ENCODE data around the gene KCTD5.

Gene KCTD5

GRCh38 chr16:2738615-2739014, 56.3 kb downstream of the KCTD5 start:
- H3K4me3 ChIP-seq (ENCODE audit: low read length) = no peak overlapping the region
- no peaks in the 10 kb centered on the region for H3K27me3 ChIP-seq (ENCODE audit: insufficient read depth, low read length)
- no peaks in the 10 kb centered on the region for H3K36me3 ChIP-seq (ENCODE audit: insufficient read depth, low read length)
- H3K9me3 ChIP-seq (ENCODE audit: insufficient read depth, low read depth, low read length) = no peaks in the 10 kb centered on the region
- WGBS = 83% methylated on average over 5 of the region's 5 CpGs
- no peaks in the 10 kb centered on the region for H3K4me1 ChIP-seq (ENCODE audit: insufficient read depth, low read length)
- no peak overlapping the region for H3K9ac ChIP-seq (ENCODE audit: low read depth, low read length)
- no peak overlapping the region for H3K27ac ChIP-seq (ENCODE audit: low read depth, low read length)

DNA sequence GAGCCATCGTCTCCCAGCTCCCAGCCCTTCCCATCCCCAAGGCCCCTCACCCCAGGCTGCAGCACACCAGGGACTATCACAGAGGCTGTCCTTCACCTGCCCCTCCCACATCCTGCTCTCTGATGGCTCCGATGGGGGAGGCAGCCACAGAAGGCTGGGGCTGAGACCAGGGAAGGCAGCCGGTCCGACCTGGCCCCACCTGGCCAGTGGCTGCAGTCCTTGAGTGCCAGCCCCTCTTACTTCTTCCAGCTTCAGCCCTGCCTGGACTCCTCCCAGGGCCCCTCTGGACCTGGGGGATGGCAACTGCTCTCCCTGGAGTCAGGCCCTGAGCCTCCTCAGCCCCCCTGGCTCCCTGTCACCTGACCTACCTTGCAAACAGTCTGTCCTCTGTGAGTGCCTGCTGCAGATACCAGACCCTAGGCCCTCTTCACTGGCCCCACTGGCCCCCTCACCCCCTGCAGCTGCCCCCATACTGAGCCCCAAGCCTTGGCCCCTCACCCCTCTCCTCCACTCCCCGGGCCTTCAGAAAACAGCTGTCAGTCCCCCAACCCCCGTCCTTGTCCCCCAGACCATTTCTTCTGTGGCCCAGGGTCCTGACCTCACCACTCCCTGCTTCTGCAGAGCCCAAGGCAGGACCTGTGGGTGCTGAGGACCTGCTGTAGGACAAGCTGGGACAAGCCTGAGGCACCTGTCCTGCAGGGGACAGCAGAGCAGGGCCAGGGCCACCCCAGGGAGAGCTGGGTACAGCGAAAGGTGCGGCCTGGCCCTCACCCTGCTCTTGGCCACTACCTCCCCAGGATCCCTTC, 57.5 kb downstream of the KCTD5 start:
- Histone ChIP-seq H3K9ac (ENCODE audit: low read depth, low read length) (no peak overlapping the region), H3K36me3 (ENCODE audit: insufficient read depth, low read length) (no peaks in the 10 kb centered on the region)

DNA sequence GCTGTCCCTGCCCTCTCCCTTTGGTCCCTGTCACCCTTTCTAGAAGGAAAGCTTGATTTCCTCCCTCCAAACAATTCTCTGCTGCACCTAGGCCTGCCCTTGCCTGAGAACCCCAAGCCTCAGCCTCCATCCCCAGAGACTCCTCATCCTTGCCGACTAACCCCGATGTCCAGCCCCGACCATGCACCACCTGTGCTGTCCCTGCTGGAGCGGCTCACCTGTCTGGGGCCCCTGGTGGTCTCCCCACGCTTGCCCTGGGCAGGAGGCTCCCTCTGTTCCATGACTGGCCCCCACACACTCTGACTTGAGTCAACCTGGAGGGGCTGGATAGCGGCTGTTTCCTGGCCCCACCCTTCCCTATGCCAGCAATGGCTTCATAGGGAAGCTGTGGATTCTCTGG, 58.2 kb downstream of the KCTD5 start:
- no peak overlapping the region for H3K27ac ChIP-seq (ENCODE audit: low read depth, low read length)
- no peaks in the 10 kb centered on the region for H3K36me3 ChIP-seq (ENCODE audit: insufficient read depth, low read length)
- WGBS = 87% methylated on average over 6 of the region's 6 CpGs
- H3K27me3 ChIP-seq (ENCODE audit: insufficient read depth, low read length) = no peaks in the 10 kb centered on the region
- no peak overlapping the region for H3K9ac ChIP-seq (ENCODE audit: low read depth, low read length)
- no peak overlapping the region for H3K4me3 ChIP-seq (ENCODE audit: low read length)
- H3K9me3 ChIP-seq (ENCODE audit: insufficient read depth, low read depth, low read length) = no peaks in the 10 kb centered on the region
- H3K4me1 ChIP-seq (ENCODE audit: insufficient read depth, low read length) = no peaks in the 10 kb centered on the region

More for the DNA sequence above, 57.5 kb downstream of the KCTD5 start:
- Histone ChIP-seq H3K27ac (ENCODE audit: low read depth, low read length) (no peak overlapping the region), H3K4me3 (ENCODE audit: low read length) (no peak overlapping the region), H3K9me3 (ENCODE audit: insufficient read depth, low read depth, low read length) (no peaks in the 10 kb centered on the region), H3K27me3 (ENCODE audit: insufficient read depth, low read length) (no peaks in the 10 kb centered on the region), H3K4me1 (ENCODE audit: insufficient read depth, low read length) (no peaks in the 10 kb centered on the region)
- 83% methylated on average over 8 of the region's 8 CpGs for WGBS

- Histone ChIP-seq H3K4me3 (ENCODE audit: low read length) (no peak overlapping the region), H3K4me1 (ENCODE audit: insufficient read depth, low read length) (no peaks in the 10 kb centered on the region), H3K9me3 (ENCODE audit: insufficient read depth, low read depth, low read length) (no peaks in the 10 kb centered on the region), H3K9ac (ENCODE audit: low read depth, low read length) (no peak overlapping the region), H3K27ac (ENCODE audit: low read depth, low read length) (no peak overlapping the region), H3K36me3 (ENCODE audit: insufficient read depth, low read length) (no peaks in the 10 kb centered on the region), H3K27me3 (ENCODE audit: insufficient read depth, low read length) (no peaks in the 10 kb centered on the region)
- 92% methylated on average over 4 of the region's 4 CpGs for WGBS
Observed at GRCh38 chr16:2741168-2741567, 58.8 kb downstream of the KCTD5 start.

DNA sequence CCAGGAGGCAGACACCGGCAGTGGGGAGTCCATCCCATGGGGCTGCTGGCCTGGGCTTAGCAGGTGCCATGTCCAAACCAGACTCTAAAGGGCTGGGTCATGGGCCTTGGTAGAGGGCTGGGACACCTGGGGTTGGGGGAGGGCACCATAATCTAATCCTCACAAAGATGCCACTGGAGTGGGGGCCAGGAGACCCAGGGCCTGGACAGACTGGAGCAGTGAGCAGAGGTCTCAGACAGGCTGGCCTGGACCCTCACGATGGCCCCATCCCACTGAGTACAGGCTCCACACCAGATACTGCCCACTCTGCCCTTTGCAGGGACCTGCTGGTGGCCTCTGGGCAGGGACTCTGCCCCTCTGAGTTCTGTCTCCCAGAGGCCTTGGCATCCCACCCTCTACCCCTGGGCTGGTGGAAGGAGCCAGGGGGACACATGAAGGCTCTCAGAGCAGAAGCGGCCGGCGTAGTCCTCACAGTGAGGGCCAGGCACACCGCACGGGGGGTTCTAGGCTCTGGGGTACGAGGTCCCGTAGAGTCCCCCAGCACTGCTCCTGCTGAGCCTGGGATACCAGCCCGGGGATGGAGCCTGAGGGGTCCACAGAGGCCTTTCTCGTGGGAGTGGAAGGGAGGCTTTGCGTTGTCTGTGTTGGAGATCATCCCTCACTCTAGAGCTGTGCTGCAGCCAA, 60.1 kb downstream of the KCTD5 start:
- Histone ChIP-seq H3K9me3 (ENCODE audit: insufficient read depth, low read depth, low read length) (no peaks in the 10 kb centered on the region), H3K9ac (ENCODE audit: low read depth, low read length) (no peak overlapping the region), H3K27ac (ENCODE audit: low read depth, low read length) (no peak overlapping the region), H3K4me1 (ENCODE audit: insufficient read depth, low read length) (no peaks in the 10 kb centered on the region), H3K4me3 (ENCODE audit: low read length) (no peak overlapping the region), H3K27me3 (ENCODE audit: insufficient read depth, low read length) (no peaks in the 10 kb centered on the region), H3K36me3 (ENCODE audit: insufficient read depth, low read length) (no peaks in the 10 kb centered on the region)
- 93% methylated on average over 12 of the region's 12 CpGs for WGBS

GRCh38 chr16:2743007-2743810, 60.9 kb downstream of the KCTD5 start:
- no peaks in the 10 kb centered on the region for H3K9me3 ChIP-seq (ENCODE audit: insufficient read depth, low read depth, low read length)
- 91% methylated on average over 19 of the region's 19 CpGs for WGBS
- H3K9ac ChIP-seq (ENCODE audit: low read depth, low read length) = no peak overlapping the region
- no peak overlapping the region for H3K27ac ChIP-seq (ENCODE audit: low read depth, low read length)
- H3K4me3 ChIP-seq (ENCODE audit: low read length) = no peak overlapping the region
- H3K36me3 ChIP-seq (ENCODE audit: insufficient read depth, low read length) = no peaks in the 10 kb centered on the region
- H3K27me3 ChIP-seq (ENCODE audit: insufficient read depth, low read length) = no peaks in the 10 kb centered on the region
- H3K4me1 ChIP-seq (ENCODE audit: insufficient read depth, low read length) = no peaks in the 10 kb centered on the region

DNA sequence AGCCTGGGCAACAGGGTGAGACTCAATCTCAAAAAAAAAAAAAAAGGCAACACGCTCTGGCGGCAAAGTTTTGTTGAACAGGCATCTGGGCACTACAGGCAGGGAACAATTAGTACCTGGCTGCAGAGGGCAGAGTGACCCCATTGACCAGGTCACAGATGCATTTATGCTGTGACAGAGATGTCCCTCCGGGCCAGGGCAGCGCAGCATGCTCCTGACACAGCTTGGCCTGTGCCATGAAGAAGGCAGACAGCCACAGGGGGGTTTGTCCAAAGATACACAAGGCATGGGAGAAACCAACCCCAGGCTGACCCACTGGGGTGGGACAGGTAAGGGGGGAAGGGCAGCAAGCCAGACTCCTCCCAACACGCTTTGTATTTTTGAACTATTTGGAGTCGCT, 62.4 kb downstream of the KCTD5 start:
- WGBS = 92% methylated on average over 6 of the region's 6 CpGs
- H3K9me3 ChIP-seq (ENCODE audit: insufficient read depth, low read depth, low read length) = no peaks in the 10 kb centered on the region
- 0 out of 2 replicates have a peak, but pooled peaks cover 4% of the 10 kb centered on the region for H3K36me3 ChIP-seq (ENCODE audit: insufficient read depth, low read length)
- H3K9ac ChIP-seq (ENCODE audit: low read depth, low read length) = no peak overlapping the region
- H3K4me1 ChIP-seq (ENCODE audit: insufficient read depth, low read length) = no peaks in the 10 kb centered on the region
- H3K27ac ChIP-seq (ENCODE audit: low read depth, low read length) = no peak overlapping the region
- no peak overlapping the region for H3K4me3 ChIP-seq (ENCODE audit: low read length)
- no peaks in the 10 kb centered on the region for H3K27me3 ChIP-seq (ENCODE audit: insufficient read depth, low read length)

DNA sequence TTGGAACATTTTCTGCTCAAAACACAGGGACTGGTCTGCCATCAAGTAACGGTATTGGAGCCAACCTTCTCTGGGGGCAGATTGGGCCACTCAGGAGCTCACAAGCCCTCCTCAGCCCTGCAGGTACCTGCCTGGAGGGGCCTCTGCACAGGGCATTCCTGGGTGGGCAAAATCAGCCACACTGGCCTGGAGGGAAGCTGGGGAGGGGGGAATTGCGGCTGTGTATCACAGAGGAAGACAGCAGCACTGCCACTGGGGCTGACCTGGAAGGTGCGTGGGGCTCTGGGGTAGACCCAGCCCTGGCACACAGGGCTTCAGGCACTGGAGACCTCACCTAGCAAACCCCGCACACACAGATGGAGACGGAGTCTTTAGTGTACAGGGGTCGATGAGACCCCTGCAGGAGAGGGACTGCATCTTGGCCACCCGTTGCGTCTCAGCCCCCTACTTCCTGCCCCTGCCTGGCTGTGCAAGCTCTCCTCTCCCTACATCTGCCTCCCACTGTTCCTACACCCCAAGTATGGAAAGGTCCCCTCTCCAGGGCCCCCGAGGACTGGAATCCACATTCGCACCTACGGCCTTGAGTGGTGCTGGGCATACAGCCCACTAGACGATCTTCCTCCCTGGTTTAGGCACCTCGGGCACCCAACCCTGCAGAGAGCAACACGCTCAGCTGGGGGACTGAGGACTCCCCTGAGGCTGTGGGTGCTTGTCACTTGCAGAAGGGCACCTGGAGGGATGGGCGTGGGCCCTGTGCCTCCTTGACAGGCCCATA, 63.0 kb downstream of the KCTD5 start:
- Histone ChIP-seq H3K9me3 (ENCODE audit: insufficient read depth, low read depth, low read length) (no peaks in the 10 kb centered on the region), H3K36me3 (ENCODE audit: insufficient read depth, low read length) (0 out of 2 replicates have a peak, but pooled peaks cover 4% of the 10 kb centered on the region), H3K9ac (ENCODE audit: low read depth, low read length) (no peak overlapping the region), H3K27ac (ENCODE audit: low read depth, low read length) (no peak overlapping the region), H3K4me3 (ENCODE audit: low read length) (no peak overlapping the region), H3K27me3 (ENCODE audit: insufficient read depth, low read length) (no peaks in the 10 kb centered on the region), H3K4me1 (ENCODE audit: insufficient read depth, low read length) (no peaks in the 10 kb centered on the region)
- 86% methylated on average over 15 of the region's 15 CpGs for WGBS

DNA sequence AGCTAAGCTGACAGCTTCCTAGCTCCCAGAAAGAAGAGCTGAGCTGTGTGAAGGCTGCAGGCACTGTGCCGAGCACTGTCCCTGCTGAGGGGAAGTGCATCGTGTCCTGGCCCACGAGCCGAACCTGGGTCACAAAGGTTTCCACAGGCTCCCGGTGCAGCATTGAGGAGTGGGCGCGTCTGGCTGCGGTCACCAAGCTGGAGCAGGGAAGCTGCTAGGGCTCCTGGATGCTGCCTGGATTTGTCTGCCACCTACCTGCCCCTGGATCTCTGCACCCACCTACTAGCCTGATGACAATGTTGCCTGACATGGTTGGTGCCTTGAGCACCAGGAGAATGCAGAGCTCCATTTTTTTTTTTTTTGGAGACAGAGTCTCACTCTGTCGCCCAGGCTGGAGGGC, 63.6 kb downstream of the KCTD5 start:
- Histone ChIP-seq H3K4me3 (ENCODE audit: low read length) (no peak overlapping the region), H3K9ac (ENCODE audit: low read depth, low read length) (no peak overlapping the region), H3K27ac (ENCODE audit: low read depth, low read length) (no peak overlapping the region)

DNA sequence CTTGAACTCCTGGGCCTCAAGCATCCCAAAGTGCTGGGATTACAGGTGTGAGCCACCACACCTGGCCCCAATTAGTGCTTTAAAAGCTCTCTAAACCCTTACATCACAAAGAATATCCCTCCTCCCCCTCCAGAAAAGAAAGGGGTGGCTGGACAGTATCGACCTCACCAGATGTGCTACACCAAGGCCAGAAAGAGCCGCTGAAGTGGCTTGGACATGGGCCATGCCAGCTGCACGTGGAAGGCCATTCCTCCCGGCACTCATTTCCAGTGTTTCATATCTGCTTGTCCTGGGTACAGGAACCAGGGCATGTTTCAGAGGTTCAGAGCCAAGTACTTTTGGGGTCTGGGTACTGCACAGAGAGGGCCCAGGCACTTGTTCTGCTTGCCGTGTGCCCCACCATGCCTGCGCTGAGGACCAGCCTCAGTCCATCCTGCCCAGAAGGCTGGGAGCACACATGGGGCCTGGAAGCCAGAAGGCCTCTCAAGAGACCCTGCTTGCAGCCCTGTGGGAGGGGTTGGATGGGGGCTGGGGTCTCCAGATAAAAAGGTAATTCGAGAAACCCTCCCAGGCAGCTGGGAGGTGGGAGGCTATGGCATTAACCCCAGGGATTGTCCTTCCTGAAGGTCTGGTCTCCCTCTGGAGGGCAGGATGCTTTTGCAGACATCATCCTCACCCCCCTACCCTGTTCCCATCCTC, 66.6 kb downstream of the KCTD5 start:
- Histone ChIP-seq H3K4me3 (ENCODE audit: low read length) (no peak overlapping the region), H3K4me1 (ENCODE audit: insufficient read depth, low read length) (no peaks in the 10 kb centered on the region), H3K9me3 (ENCODE audit: insufficient read depth, low read depth, low read length) (no peaks in the 10 kb centered on the region), H3K36me3 (ENCODE audit: insufficient read depth, low read length) (0 out of 2 replicates have a peak, but pooled peaks cover 4% of the 10 kb centered on the region), H3K27ac (ENCODE audit: low read depth, low read length) (no peak overlapping the region), H3K9ac (ENCODE audit: low read depth, low read length) (no peak overlapping the region), H3K27me3 (ENCODE audit: insufficient read depth, low read length) (no peaks in the 10 kb centered on the region)
- WGBS = 93% methylated on average over 7 of the region's 7 CpGs

More for the DNA sequence above, 63.6 kb downstream of the KCTD5 start:
- H3K4me1 ChIP-seq (ENCODE audit: insufficient read depth, low read length) = no peaks in the 10 kb centered on the region
- no peaks in the 10 kb centered on the region for H3K27me3 ChIP-seq (ENCODE audit: insufficient read depth, low read length)
- no peaks in the 10 kb centered on the region for H3K9me3 ChIP-seq (ENCODE audit: insufficient read depth, low read depth, low read length)
- H3K36me3 ChIP-seq (ENCODE audit: insufficient read depth, low read length) = 0 out of 2 replicates have a peak, but pooled peaks cover 4% of the 10 kb centered on the region
- 89% methylated on average over 9 of the region's 9 CpGs for WGBS
